Non-pigmented ciliary epithelial cell (primary cell): ENCODE data around the gene LILRA5.
"Not testable (repeated sequence)": the region's sequence is repeated elsewhere in the genome, so short reads cannot be mapped to it uniquely, and the experiment has no call there.

Experiments
- DNase-seq: peaks from one replicate; pipeline ENCODE4 v3.0.0-alpha.2; 2010; ENCODE audit warnings: low read depth

The LILRA5 gene

GRCh38 chr19:54312436-54313377 lies at the start of gene LILRA5:
Gene LILRA5, minus strand, starts transcription at chr19:54313166. Its CDS starts 147 bp downstream, at chr19:54313019.
- DNase-seq: no peak

GRCh38 chr19:54361680-54362422 lies 48.9 kb upstream of the LILRA5 start:
- not testable (repeated sequence) for DNase-seq

DNA sequence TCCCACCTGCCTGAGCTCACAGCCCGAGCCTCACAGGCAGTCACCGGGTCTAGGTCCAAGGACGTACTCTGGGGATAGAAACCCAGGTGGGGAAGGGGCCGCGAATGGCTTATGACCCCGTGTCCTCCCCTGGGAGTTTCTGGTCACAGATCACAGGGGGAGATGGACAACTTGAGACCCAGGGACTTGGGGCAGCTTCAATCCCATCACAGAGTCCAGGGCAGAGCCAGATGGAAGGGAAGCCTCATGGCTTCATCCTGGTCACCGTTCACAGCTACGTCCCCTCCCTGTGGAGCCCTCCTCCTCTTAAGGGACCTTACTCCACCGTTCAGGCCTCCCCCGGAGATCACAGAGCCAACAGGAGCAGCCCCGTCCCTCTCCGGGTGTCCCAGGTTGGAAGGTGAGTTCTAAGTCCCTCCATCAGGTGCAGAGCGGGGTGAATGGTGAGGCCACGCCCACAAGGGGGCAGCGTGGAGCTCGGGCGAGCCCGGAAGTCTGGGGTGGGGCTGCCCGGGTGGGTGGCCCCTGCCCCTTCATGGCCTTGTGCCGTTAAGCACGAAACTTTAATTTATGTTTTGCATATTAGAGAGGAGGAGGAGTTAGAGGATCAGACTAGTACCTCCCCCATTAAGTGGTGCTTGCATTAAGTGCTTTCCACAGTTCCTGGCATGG lies 46.3 kb upstream of the LILRA5 start:
- not testable (repeated sequence) for DNase-seq

GRCh38 chr19:54357381-54357780 lies 44.4 kb upstream of the LILRA5 start:
- no peak for DNase-seq

- no peak for DNase-seq
Observed at GRCh38 chr19:54356444-54357056, 43.6 kb upstream of the LILRA5 start.

- DNase-seq: no peak
Observed at GRCh38 chr19:54355675-54356074, 42.7 kb upstream of the LILRA5 start.

- DNase-seq: no peak
Observed at GRCh38 chr19:54354761-54355160, 41.8 kb upstream of the LILRA5 start.

DNA sequence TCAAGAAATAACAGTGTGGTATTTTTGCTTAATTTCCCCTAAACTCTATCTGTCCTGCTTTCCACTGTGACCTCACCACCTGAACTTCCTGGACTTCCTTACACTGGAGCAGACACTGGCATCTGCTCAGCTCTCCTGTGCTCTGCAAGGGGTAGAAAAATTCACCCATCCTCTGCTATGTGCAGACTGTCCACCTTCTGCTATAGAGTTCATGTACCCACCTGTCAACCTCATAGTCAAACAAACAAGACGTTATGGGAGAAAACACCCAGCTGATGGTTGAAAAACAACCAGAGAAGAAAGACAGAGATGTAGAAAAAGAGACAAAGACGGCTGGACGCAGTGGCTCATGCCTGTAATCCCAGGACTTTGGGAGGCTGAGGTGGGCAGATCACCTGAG lies 39.6 kb upstream of the LILRA5 start:
- no peak for DNase-seq

DNA sequence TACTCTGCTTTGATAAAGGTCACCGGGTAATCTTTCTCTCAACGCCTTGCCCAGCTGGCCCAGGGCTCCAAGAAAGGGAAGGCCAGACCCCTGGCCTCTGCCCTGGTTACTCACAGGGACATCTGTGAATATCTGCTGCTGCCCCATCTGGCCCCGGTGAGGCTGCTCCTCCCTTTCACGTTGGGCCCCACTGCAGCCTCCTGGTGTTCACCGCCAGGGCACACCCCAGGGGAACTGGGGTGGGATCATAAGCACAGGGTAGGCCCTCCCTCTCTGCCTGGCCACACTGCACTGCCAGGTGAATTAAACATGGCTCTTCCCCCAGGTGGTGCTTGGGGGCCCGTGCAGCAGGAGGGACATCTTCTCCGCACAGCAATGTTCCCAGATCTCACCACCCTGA lies 39.1 kb upstream of the LILRA5 start:
- DNase-seq: no peak

DNA sequence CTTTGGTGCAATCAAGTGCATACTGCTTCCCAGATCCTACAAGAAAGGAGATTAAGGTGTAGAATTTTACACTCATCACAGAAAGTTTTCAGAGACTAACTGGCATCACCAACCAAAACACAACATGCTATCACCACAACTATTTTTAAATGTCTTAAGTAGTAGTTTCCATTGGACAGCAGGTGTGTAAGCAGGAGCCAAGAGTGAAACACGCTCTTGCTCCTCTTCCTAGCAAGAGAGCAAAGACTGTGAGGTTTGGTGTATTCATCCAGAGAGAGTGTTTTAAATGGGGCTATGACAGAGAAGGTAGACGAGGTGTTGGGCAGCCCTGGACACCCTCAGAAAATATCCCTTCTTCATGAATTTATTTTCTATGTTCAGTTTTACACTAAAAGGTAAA lies 38.5 kb upstream of the LILRA5 start:
- no peak for DNase-seq

GRCh38 chr19:54345938-54346386 lies 33.0 kb upstream of the LILRA5 start:
- DNase-seq: no peak

- no peak for DNase-seq
Observed at GRCh38 chr19:54343868-54344267, 30.9 kb upstream of the LILRA5 start.

DNA sequence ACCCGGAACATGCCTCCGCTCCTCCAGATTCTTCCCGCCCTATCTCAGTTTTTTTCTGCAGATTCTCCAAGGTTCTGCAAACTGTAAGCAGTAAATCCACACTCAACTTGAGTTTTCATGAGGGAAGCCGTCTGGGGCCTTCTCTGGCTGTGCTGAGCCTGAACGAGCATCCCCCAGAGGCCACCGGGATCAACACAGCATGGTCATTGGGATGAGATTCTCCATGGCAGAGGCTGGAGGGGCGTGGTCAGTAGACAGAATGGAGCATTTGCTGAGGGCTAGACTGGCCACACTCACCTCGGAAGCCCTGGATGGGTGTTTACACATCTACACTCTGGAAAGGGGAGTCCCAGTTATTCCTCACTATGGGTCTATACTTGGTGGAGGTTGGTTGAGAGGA lies 28.3 kb upstream of the LILRA5 start:
- no peak for DNase-seq

GRCh38 chr19:54339646-54340358 lies 26.8 kb upstream of the LILRA5 start:
- no peak for DNase-seq

DNA sequence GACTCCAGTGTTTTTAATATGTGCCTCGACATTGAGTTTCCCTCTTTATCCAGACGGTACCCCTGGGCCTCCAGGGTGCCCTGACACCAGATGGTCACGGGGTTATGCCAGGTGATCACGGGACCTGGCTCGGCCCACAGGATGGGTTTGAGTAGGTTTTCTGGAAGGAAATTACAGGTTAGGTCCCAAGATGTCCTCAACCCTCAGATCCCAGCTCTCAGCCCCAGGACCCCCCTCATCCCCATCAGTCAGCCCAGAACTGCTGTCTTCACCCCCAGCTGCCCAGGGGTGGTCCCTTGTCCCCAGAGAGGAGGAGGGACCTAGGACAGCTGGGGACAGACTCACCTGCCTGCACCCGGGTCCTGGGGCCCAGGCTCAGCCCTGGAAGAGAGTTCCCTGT lies 25.6 kb upstream of the LILRA5 start:
- DNase-seq: no peak

DNA sequence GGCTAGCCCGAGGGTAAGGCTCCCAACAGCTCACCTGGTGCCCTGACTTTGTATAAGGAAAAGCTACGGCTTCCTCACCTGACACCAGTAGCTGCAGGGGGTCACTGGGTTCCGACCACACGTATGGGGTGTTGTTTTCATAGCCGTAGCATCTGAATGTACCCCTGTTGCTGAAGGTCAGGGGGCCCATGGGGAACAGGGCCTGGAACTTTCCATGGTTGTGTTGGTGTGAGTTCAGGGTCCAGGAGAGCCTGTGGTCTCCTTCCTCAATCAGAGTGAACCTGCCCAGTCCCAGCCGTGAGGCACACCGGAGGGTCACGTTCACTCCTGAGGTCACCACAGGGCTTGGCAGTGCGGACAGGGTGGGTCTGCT lies 24.9 kb upstream of the LILRA5 start:
- no peak for DNase-seq

- DNase-seq: no peak
Observed at GRCh38 chr19:54336893-54337857, 24.2 kb upstream of the LILRA5 start.

GRCh38 chr19:54335979-54336892 lies 23.3 kb upstream of the LILRA5 start:
- no peak for DNase-seq

GRCh38 chr19:54335164-54335563 lies 22.2 kb upstream of the LILRA5 start:
- DNase-seq: no peak
